LNCaP clone FGC (cell line): ENCODE data around the gene KAZALD1.

ENCODE experiments used
- DNase-seq: peaks from one replicate; pipeline ENCODE4 v3.0.0-alpha.2; 2011; ENCODE audit warnings: low read depth
- H3K4me3 ChIP-seq: 2 replicates; pipeline ENCODE4 v1.5.1; 2011; ENCODE audit warnings: mild to moderate bottlenecking, low read depth, low read length, control low read depth
- CTCF ChIP-seq: IDR thresholded peaks from 2 replicates; pipeline ENCODE4 v1.5.1; 2012; ENCODE audit warnings: mild to moderate bottlenecking; ENCODE audit not compliant: control insufficient read depth, insufficient read depth; ENCODE audit errors: extremely low read depth

Gene KAZALD1

GRCh38 chr10:101089520-101090299, 27.9 kb downstream of the KAZALD1 start:
- no peak for DNase-seq
- no peak for TF ChIP-seq CTCF
- no peak overlapping the region for H3K4me3 ChIP-seq

DNA sequence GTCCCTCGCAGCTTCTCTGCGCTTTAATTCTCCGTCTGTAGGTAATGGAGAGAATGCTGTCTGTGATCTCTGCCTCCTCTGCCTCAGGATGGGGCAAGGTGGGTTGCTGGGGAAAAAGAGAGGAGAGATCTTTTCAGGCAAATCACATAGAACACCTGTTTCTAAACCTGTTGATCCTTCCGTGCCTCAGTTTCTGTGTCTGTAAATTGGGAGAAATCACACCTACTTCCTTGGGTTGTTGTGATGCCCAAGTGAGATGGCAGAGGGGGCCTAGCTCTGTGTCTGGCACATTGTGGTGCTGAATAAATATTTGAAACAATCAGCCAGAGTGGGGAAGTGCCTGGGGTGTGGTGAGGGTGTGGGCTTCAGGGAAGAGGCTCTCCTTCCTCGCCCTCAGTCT, 28.8 kb downstream of the KAZALD1 start:
- TF ChIP-seq CTCF = no peak
- no peak overlapping the region for H3K4me3 ChIP-seq
- DNase-seq = no peak

DNA sequence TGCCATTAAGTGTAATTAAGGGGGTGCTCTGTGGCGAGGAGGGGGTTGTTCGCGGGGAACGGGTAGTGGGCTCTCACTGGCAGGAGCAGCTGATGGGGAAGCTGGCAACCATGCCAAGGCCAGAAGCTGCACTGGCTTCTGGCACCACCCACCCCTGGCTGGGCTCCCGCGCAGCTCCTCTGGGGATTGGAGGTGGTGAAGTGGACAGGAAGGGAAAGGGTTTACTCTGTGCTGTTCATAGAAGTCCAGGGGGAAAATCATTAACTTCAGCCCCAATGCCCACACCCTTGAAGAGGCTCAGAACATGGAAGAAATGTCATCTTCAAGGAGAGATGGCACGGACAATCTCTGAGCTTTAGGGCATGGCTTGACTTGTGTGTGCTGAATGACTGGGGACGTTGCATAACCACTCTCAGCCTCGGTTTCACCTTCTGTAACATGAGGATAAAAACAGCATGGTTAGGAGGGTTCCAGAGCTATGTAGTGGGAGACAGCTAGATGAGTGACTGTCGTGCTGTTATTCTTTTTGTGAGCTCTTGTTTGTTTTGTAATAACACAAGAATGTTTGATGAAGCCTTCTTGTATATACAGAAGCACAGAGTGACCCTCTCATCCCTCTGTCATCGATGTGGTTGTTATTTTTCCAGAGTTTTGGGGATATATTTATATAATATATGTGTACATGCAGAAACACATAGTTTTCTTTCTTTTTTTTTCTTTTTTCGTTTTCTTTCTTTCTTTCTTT, 29.9 kb downstream of the KAZALD1 start:
- no peak for TF ChIP-seq CTCF
- no peak overlapping the region for H3K4me3 ChIP-seq
- no peak for DNase-seq

GRCh38 chr10:101092881-101093354, 31.1 kb downstream of the KAZALD1 start:
- no peak for TF ChIP-seq CTCF
- DNase-seq = no peak
- H3K4me3 ChIP-seq = no peak overlapping the region

GRCh38 chr10:101094121-101094879, 32.5 kb downstream of the KAZALD1 start:
- TF ChIP-seq CTCF = no peak
- H3K4me3 ChIP-seq = no peak overlapping the region
- DNase-seq = no peak

- TF ChIP-seq CTCF = no peak
- H3K4me3 ChIP-seq = peak overlapping the region; percentile 23; the same call in 1 of the 2 replicates
- no peak for DNase-seq
Observed at GRCh38 chr10:101095004-101095403, 33.2 kb downstream of the KAZALD1 start.
